Kidney epithelial cell (primary cell): ENCODE measurements around the gene PLEKHM3. TPM values are rescaled to one million over a fixed set of nuclear protein-coding genes. Genes with fewer than 3 reads are reported as not detected.

Experiments used
- DNase-seq: peaks from one replicate; pipeline ENCODE4 v3.0.0-alpha.2; 2010; ENCODE audit warnings: low read depth
- H3K27me3 ChIP-seq: 2 replicates; pipeline ENCODE4 v1.6.0; 2011; ENCODE audit warnings: low read length; ENCODE audit not compliant: control insufficient read depth, insufficient read depth
- H3K36me3 ChIP-seq: 2 replicates; pipeline ENCODE4 v1.5.1; 2011; ENCODE audit warnings: low read length; ENCODE audit not compliant: control insufficient read depth, insufficient read depth
- H3K4me3 ChIP-seq: 2 replicates; pipeline ENCODE4 v1.5.1; 2011; ENCODE audit warnings: low read depth, mild to moderate bottlenecking, control low read depth, low read length
- total RNA-seq: library from RNA; depleted of rRNA; stranded (reverse); fragments of >200 nt; gene quantifications from 2 replicates; pipeline ENCODE4 v1.2.3, GENCODE V29; 2015
- TF ChIP-seq, protein P1 (sequence below): IDR thresholded peaks from 2 replicates; pipeline ENCODE4 v1.5.1; 2011; ENCODE audit warnings: mild to moderate bottlenecking, moderate library complexity, low read length, control low read depth, inconsistent platforms; ENCODE audit not compliant: insufficient read depth, poor library complexity, severe bottlenecking

PLEKHM3 gene
- total RNA-seq, 1 donor from 2014 or later = 6.3 TPM

DNA sequence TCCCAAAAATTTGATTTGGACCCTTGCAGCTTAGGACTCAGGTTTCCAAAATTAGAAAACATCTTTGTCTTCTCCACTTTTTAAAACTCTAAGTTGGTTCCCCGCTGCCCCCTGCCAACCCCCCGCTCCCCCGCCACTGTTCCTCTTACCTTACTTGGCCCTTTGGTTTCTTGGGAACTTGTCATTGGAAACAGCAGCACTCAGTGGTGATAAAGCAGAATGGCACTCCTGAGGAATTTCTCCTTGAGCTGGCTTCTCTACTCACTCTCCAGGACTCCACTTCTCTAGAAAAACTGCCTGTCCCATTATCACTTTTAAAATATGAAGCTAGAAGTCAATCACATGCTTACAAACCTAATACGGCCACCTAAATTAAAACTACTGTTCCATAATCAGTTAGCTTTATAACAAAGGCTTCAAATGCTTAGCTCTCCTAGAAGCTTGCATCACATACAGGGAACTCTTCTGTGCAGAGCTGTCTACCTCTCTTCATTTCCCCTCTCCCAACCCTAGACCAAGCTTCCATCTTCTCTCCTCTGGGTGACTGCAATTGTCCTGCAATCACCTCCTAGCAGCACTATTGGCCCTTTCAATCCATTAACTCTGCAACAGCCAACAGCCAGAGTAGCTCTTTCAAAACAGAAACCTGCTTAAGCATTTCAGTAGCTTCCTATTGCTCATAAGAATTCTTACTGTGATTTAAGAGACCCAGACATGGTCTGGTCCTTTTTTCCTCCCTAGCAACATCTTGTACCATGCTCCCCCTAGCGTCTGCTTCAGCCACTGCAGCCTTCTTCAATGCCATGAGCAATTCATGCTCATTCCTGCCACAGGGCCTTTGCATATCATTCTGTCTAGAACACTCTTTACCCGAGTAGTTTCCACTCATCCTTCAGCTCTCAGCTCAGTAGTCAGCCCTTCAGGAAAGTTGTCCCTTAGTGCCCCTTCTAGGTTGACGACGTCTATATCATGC is 15.2 kb upstream of the PLEKHM3 start:
- peak; percentile 48 for DNase-seq
- TF ChIP-seq, protein P1, sequence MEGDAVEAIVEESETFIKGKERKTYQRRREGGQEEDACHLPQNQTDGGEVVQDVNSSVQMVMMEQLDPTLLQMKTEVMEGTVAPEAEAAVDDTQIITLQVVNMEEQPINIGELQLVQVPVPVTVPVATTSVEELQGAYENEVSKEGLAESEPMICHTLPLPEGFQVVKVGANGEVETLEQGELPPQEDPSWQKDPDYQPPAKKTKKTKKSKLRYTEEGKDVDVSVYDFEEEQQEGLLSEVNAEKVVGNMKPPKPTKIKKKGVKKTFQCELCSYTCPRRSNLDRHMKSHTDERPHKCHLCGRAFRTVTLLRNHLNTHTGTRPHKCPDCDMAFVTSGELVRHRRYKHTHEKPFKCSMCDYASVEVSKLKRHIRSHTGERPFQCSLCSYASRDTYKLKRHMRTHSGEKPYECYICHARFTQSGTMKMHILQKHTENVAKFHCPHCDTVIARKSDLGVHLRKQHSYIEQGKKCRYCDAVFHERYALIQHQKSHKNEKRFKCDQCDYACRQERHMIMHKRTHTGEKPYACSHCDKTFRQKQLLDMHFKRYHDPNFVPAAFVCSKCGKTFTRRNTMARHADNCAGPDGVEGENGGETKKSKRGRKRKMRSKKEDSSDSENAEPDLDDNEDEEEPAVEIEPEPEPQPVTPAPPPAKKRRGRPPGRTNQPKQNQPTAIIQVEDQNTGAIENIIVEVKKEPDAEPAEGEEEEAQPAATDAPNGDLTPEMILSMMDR = peak; percentile 79
- H3K4me3 ChIP-seq = no peak overlapping the region
- H3K36me3 ChIP-seq = no peaks in the 10 kb centered on the region
- no peaks in the 10 kb centered on the region for H3K27me3 ChIP-seq

DNA sequence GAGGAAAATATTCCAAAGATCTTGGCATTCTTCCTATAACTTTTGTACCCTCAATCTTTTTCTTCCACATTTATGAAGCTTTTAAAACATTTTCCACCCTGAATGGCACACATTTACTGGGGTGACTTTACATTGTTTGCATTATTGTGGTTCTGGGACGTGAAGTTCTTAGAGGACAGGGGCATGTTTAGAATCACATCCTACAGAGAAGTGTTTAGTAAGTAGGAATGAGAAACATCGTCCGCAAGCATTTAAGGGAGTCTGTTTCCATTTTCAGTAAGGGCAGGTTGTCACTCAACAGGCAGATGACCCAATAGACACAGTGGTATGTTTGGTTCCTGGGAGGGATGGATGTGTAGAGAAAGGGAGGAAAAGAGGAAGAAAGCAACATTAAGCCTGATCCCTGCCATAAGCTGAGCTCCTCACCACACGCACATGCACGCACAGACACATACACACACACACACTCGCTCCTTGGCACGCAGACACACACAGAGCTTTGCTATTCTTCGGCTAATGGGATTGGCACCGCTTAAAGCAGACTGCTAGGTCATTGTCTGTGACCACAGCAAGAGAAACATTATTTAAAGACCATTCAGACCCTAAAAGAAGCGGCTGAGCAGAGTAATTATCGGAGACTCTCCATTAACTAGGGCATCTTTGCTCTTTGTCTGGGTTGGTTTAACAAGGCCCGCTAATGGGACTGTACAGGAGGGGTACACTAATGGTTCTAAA is 14.2 kb upstream of the PLEKHM3 start:
- Histone ChIP-seq H3K36me3 (no peaks in the 10 kb centered on the region), H3K27me3 (no peaks in the 10 kb centered on the region), H3K4me3 (no peak overlapping the region)
- DNase-seq = no peak
- TF ChIP-seq, protein P1 = no peak

DNA sequence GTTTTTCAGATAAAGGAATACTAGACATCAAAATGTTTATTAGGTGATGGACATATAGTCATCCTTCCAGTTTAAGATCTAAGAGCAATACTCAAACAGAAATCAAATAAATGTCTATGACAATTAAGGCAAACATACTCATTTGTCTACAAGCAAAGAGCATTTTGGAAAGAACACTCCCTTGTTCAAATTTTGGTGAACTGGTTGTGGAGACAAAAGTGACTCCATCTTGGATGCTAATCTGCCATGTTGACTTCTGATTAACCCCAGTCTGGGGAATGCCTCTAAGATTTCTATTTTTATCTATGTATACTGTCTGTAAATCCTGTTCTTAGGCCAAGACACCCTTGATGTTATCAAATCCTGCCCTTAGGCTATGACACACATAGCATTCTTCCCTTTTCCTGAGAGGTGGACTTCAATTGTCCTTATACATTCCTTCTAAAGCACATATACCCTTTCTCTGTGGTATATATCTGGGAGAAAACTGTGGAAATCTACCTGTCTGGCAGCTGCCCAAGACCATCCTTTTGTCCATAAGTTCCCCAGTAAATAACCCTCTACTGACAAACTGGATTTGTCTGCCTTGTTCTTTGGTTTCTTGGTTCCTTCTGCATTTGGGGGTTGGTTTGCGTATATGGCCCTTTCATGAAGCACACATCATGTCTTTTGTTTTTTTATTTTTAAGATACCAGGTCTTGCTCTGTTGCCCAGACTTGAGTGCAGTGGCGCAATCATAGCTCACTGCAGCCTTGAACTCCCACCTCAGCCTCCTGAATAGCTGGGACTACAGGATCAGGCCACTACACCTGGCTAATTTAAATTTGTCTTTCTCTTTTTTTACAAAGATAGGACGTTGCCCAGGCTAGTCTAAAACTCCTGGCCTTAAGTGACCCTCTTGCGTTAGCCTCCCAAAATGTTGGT is 12.5 kb upstream of the PLEKHM3 start:
- no peaks in the 10 kb centered on the region for H3K36me3 ChIP-seq
- H3K27me3 ChIP-seq = no peaks in the 10 kb centered on the region
- DNase-seq = no peak
- H3K4me3 ChIP-seq = no peak overlapping the region
- TF ChIP-seq, protein P1 = no peak

DNA sequence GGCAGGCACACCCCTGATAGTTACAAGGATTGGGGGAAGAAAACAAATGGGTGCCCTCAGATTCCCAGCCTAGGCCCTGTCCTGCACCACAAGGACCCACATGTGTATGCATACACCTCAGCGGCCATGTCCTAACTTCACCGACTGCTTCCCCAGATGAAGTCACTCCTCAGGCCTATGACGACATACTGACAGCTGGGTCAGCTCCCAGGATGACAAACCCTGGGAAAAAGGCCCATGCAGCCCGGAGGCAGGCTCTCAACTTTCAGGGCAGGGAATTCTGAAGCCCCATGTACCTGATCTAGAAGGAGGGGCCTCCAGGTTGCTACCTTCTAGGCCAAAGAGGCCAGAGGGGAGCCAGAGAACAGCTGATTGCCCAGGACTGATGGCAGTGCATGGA is 11.0 kb upstream of the PLEKHM3 start:
- DNase-seq = no peak
- H3K27me3 ChIP-seq = no peaks in the 10 kb centered on the region
- H3K4me3 ChIP-seq = no peak overlapping the region
- H3K36me3 ChIP-seq = no peaks in the 10 kb centered on the region
- TF ChIP-seq, protein P1 = no peak

DNA sequence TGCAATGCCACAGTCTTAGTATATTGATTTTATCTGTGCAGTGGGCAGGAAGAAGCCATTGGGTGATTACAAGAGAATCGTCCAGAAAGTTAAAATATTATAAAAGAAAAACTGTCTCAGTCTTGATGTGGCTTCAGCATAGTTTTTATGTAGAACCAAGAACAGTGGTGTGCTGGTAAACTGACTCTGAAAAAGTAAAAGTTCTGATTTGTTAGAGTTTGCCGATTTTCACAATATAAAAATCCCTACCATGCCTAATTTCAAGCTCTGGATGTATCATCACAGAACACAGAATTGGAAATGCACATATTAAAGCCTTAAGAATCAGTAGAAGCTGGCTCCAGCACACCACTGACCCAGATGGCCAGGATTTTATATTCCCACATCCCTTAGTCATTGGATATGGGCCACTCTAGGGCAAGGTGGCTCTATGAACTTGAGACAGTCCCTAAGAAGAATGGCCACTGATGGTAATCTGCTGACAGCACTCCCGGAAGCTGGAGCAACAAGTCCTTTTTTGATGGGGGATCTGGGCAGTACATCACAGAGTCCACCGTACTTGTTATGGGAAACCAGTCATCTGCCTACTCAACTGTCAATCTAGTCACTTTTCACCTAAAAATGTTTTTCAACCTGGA is 9.3 kb upstream of the PLEKHM3 start:
- Histone ChIP-seq H3K4me3 (no peak overlapping the region), H3K36me3 (no peaks in the 10 kb centered on the region), H3K27me3 (no peaks in the 10 kb centered on the region)
- TF ChIP-seq, protein P1 = no peak
- DNase-seq = no peak
